NOMO-1 treated with dmso at 0.1 percent for 144 hours (cell line): Measurements from ENCODE around the gene TMEM163.

Experiments
- DNase-seq: peaks from one replicate; lab custom pipeline; 2025; ENCODE audit not compliant: unreplicated experiment; lab: John Stamatoyannopoulos, UW

TMEM163 gene

GRCh38 chr2:134417968-134418582 is 300.7 kb downstream of the TMEM163 start:
- DNase-seq: no peak

DNA sequence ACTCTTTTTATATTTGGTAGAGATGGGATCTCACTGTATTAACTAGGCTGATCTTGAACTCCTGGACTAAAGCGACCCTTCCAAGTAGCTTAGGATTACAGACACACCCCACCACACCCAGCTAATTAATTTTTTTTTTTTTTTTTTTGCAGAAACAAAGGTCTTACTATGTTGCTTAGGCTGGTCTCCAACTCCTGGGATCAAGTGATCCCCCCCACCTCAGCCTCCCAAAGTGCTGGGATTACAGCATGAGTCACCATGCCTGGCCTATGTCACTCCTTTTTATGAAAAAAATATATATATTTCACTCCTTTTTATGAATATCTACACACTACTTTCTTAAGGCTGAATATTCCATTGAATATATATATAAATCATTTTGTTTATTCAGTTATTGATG is 302.2 kb downstream of the TMEM163 start:
- DNase-seq: no peak

DNA sequence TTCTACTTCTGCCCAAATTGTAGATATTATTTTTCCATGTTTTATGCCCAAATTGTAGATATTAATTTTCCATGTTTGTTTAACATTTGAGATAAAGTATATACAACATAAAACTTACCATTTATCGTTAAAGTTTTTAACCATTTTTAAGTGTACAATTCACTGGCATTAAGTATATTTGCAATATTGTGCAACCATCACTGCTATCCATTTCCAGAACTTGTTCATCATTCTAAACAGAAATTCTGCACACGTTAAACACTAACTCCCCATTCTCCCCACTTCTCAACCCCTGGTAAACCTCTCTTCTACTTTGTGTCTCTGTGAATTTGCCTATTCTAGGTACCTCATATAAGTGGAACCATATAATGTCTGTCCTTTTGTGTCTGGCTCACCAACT is 302.8 kb downstream of the TMEM163 start:
- no peak for DNase-seq

GRCh38 chr2:134413912-134414311 is 304.9 kb downstream of the TMEM163 start:
- no peak for DNase-seq

GRCh38 chr2:134413430-134413829 is 305.4 kb downstream of the TMEM163 start:
- DNase-seq: no peak

DNA sequence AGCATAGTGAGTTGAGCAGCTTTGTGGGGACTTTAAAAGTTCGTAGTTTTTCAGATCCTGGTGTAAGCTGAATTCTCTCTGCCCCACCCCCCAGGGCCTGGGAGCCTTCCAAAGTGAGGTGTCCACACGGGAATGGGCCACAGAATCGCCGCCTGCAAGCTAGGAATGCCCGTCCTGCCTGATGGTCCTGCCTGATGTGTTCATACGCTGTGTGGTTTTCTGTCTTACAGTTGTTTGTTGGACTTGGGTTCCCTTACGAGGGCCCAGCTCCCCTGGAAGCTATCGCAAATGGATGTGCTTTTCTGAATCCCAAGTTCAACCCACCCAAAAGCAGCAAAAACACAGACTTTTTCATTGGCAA is 306.2 kb downstream of the TMEM163 start:
- no peak for DNase-seq

- DNase-seq: peak; percentile 11
Observed at GRCh38 chr2:134411828-134412638, 306.8 kb downstream of the TMEM163 start.

- no peak for DNase-seq
Observed at GRCh38 chr2:134411279-134411827, 307.4 kb downstream of the TMEM163 start.

GRCh38 chr2:134410831-134411231 is 308.0 kb downstream of the TMEM163 start:
- no peak for DNase-seq

- no peak for DNase-seq
Observed at GRCh38 chr2:134410006-134410405, 308.8 kb downstream of the TMEM163 start.

DNA sequence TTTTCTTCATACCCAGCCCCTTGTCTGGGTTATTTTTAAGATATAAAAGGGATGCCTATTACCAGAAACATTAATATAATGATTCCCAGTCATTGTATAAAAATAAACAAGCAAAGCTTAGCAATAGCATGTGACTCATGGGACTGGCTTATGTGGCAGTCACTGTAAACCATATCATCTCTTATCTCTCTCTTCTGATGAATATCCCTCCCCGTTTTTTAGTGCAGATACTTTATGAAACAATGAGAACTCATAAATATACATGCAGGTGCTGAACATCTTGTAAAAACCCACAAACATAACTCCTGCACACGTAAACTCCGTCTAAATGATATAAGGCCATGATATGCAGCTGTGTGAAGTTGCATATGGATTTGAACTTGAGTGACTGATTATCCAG is 310.0 kb downstream of the TMEM163 start:
- DNase-seq: no peak

DNA sequence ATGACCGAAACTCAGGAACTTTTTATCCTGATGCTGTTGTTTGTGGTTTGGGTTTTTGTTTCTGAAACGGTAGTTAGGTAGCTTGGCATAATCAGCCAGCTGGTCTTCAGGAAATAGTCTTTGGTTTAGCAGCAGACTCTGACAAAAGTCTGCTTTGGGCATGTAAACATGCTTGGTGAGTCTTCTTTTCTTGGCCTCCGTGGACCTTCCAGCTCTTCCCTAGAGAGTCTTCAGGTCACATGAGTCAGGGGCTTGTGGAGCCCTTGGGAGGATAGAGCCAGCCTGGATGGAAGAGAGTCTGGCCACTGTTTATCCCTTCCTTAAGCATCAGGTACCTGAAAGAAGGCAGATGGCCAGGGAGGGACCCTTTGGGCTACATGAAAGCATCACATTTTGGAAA is 310.4 kb downstream of the TMEM163 start:
- DNase-seq: no peak

DNA sequence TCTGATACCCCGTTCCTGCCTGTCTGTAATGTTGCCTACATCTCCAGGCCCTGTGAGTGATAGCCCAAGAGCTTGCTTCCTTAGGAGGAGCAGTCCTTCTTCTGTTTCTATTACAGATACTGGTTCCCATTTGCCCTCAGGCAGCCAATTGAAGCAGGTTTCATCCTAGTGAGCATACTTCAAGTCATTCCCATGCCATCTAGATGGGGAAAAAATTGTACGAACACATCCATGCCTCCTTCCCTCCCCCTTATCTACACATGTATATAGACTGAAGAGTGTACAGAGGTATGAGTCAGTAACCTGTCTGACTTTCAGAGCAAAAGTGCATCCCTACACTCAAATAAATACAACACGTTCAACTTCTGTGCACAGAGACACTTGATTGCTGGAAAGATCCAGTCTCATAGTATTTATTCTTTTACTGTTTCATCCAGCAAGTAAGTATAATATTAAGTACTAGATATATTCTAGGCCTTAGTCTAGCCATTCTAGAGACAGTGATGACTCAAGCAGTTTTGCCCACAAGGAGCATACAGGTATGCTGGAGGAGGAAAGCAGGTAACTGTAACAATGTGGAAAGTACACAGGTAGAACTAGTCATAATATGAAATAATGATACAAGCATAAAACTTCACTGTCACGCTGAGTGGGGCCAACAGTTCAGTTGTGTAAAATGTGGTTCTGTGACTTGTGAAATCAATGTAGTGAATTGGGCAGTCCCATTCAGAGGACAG is 311.5 kb downstream of the TMEM163 start:
- DNase-seq: no peak

DNA sequence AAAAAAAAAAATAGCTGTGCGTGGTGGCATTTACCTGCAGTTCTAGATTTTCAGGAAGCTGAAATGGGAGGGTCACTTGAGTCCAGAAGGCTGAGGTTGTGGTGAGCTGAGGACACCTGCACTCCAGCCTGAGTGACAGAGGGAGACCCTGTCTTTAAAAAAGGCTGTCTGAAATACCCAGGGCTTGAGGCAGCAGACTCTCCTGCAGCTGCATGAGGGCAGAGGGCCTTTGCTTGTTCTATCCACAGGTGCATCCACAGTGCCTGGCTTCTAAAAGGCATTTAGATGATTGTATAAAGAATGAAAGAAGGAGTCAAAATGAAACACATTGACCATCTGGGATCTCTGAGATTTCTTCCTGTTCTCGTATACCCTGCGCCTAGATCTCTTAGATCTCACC is 312.1 kb downstream of the TMEM163 start:
- DNase-seq: no peak

DNA sequence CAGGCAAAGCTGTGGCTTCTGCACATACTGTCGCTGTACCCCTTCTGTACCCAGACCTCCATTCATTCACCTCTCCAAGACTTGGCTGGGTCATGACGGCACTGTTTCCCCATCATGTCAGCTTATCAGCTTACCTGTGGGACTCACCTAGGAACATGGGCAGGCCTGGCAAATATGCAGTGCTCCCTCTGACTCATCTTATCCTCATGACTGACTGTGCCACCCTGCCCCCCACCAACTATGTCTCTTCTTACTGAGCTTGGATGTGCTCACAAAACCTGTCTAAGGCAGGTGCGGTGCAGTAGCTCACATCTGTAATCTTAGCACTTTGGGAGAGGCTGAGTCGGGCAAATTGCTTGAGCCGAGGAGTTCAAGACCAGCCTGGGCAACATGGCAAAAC is 312.5 kb downstream of the TMEM163 start:
- no peak for DNase-seq
